Suppressor macrophage (primary cell): ENCODE measurements around the gene GEN1.
A peak's percentile ranks its signal among the peaks of the same experiment; 100 is the strongest.

Experiments used
- DNase-seq, 4 experiments: peaks; one replicate each; pipeline ENCODE4 v3.0.0-alpha.2; 2020 to 2022

GEN1 gene

GRCh38 chr2:17752892-17753802 lies 791 bp upstream of the GEN1 start:
- peak; percentile 18 to 76 (median 48) for DNase-seq

DNA sequence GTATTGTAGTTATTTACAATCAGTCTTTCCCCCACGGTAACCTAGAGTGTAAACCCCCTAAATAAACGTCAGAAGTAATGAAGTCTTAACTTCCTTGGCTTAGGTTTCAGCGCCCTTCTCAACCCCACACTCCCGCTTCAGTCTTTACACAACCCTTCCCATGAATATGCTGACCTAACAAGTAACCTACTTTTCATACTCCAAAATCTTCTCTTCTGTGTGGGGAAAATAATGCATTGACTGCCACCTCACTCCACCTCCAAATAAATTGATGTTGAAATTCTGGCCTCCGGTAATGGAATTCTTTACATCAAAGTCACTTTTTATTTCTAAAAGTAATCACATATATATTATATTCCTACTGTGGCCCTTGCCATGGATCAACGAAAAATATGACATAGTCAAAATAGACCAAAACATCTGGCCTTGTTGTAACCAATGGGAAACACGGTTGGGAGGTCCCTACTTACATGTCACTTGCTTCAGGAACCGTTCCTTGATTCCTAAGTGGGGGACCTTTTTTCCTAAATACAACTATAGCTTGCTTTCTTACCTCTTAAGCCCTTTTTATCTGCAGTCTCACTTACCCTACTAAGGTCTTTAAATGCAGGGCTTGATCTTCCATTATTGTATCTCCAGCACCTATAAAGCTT lies 961 bp downstream of the GEN1 start:
- peak; percentile 8 to 34 (median 26) for DNase-seq

GRCh38 chr2:17756668-17757067 lies 2.7 kb downstream of the GEN1 start:
- no peak for DNase-seq

- no peak for DNase-seq
Measured at GRCh38 chr2:17757321-17757720, 3.4 kb downstream of the GEN1 start.

- DNase-seq: no peak
Measured at GRCh38 chr2:17758118-17758517, 4.2 kb downstream of the GEN1 start.

GRCh38 chr2:17759805-17760204 lies 5.9 kb downstream of the GEN1 start:
- peak; percentile 18 to 52 (median 39) for DNase-seq

- DNase-seq: peak in 2 of 4 experiments; percentile 29 to 34
Measured at GRCh38 chr2:17762451-17762850, 8.5 kb downstream of the GEN1 start.

DNA sequence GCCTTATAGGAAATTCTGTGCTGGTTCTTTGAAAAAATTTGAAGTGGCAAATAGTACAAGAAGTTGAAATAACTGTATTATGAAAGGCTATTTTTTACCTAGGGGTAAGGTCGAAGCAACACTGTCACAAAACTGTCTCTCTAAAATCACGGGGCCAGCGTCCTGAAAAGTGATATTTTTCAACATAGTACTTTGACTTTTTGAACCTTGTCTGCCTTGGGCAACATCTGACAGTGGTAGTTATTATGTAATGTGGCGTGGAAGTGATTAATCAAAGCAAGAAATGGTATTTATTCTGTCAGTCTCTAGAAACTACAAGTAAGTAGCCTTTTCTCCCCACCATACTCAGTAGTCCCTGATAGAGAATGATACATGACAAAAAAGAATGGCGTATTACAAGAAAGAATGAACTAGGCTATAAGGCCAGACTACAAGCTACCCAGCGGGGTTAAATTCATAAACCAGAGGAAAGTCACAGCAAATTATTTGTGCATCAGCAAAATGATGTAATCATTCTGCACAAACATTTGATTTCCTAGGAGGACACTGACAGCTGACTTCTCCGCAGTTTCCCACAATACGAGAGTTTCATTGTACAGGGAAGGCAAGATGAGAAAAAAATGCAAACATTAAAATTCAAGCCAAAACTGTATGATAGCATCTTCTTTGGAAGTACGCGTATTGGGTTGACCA lies 9.8 kb downstream of the GEN1 start:
- DNase-seq: peak in 2 of 4 experiments; percentile 24 to 28

- DNase-seq: no peak
Measured at GRCh38 chr2:17765398-17765797, 11.5 kb downstream of the GEN1 start.

- DNase-seq: no peak
Measured at GRCh38 chr2:17768894-17769293, 15.0 kb downstream of the GEN1 start.

DNA sequence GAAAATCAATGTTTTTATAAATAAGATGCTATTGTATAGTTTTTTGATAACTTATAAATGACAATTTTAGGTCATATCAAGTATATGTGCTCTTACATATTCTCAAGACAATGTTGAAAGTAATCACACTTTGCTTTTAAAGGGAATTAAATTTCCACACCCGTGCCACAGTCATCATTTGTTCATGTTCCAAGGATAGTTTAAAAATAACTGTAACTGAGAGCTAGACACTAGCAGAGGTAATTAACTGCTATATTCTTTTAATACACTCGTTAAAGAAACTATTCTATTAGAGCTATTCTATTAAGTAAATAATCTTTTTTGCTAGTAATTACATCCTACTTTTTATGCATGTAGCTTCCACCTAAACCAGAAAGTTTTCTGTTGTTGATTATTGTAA lies 18.0 kb downstream of the GEN1 start:
- no peak for DNase-seq

DNA sequence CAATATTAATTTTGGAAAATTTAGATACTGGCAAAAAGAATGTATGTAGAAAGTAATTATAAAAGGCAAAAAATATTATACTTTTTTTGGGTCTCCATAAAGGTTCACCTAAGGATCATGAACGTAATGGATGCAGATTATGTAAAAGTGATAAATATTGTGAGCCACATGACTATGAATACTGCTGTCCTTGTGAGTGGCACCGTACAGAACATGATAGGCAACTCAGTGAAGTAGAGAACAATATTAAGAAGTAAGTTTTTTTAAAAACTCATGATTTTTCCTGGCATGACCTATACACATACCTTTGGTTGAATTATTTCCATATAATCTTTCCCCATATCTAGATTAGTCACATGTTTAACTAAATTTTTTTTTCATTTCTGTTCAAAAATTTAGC lies 18.6 kb downstream of the GEN1 start:
- no peak for DNase-seq

GRCh38 chr2:17780546-17780945 lies 26.6 kb downstream of the GEN1 start:
- no peak for DNase-seq

- no peak for DNase-seq
Measured at GRCh38 chr2:17781482-17781881, 27.5 kb downstream of the GEN1 start.

- no peak for DNase-seq
Measured at GRCh38 chr2:17786727-17787126, 32.8 kb downstream of the GEN1 start.

DNA sequence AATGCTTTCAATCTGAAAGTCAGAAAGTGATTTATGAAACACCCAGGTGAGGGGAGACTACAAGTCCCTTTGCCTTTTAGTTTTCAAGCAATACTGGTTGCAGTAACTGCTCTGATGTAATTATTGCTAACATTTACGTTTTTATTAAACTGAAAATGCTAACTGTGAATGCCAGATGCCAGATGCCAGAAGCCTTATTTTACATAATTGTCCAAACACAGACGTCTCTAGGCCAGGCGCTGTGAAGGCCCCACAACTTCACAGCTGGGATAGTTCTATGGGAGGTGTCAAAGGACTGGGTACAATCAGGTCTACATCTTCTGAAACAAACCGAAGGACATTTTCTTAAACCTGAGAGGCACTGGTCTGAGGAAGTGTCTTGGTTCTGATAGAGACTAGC lies 34.8 kb downstream of the GEN1 start:
- DNase-seq: no peak

GRCh38 chr2:17790536-17790935 lies 36.6 kb downstream of the GEN1 start:
- DNase-seq: no peak

- DNase-seq: no peak
Measured at GRCh38 chr2:17791121-17791816, 37.3 kb downstream of the GEN1 start.

DNA sequence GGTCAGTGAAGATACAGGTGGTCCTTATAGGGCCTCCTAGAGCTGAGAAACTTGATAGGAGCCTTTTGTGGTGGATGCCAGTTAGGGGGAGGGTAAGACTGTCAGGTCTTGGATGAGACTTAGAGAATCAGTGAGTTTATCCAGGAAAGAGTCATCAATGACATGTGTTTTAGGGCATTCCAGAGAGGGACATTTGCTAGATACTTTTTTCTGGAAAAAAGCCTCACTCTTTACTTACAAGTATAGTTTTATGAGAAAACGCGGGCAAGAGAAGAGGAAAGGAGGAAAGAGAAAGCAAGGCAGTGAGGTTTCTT lies 37.8 kb downstream of the GEN1 start:
- no peak for DNase-seq

GRCh38 chr2:17792515-17792914 lies 38.6 kb downstream of the GEN1 start:
- DNase-seq: no peak

- DNase-seq: no peak
Measured at GRCh38 chr2:17793296-17793695, 39.4 kb downstream of the GEN1 start.

- no peak for DNase-seq
Measured at GRCh38 chr2:17793803-17794354, 39.9 kb downstream of the GEN1 start.

DNA sequence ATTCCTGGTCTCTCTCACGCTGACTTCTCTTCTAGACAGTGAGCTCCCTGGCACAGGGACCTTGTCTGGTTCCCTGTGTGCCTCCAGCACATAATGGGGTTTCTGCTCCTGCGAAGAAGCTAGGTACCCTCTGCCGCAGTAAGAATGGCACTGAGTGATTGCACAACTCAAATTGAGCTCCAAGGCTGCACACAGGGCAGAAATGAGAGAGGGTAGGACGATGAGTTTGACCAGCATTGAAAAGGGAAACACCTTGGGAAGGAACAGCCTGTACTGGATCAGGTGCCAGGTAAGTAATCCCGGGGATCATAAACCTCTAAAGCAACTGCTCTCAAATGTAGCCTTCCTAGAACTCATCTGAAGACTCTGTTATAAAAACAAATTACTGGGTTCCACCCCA lies 41.4 kb downstream of the GEN1 start:
- DNase-seq: no peak
